ENCODE results near the gene GRIA1.

GRCh38 chr5:153489611-153490010 lies 859 bp upstream of the GRIA1 start:
- TF ChIP-seq CTBP1 (IDR thresholded peaks at IDR 0.05; ENCODE audit: borderline replicate concordance), result no peak
- TF ChIP-seq L3MBTL2 (conservative IDR thresholded peaks at IDR 0.05), result no peak
- TF ChIP-seq BHLHE40 (IDR thresholded peaks at IDR 0.05; ENCODE audit: borderline replicate concordance), result no peak
- TF ChIP-seq ARNT (IDR thresholded peaks at IDR 0.05), result no peak
- TF ChIP-seq TARDBP (IDR thresholded peaks at IDR 0.05), result no peak
- TF ChIP-seq ELF4 (IDR thresholded peaks at IDR 0.05), result no peak
- TF ChIP-seq FOXM1 (IDR thresholded peaks at IDR 0.05; ENCODE audit: borderline replicate concordance), result no peak
- no peak for TF ChIP-seq ZNF384 (IDR thresholded peaks at IDR 0.05)
- TF ChIP-seq PKNOX1 (IDR thresholded peaks at IDR 0.05), result no peak
- no peak for TF ChIP-seq LEF1 (IDR thresholded peaks at IDR 0.05; ENCODE audit: borderline replicate concordance)

All from HEK293T (cell line).